ENCODE results near the gene ROR1.

ROR1 gene

GRCh38 chr1:64117492-64117891, 343.7 kb downstream of the ROR1 start:
- no peak for TF ChIP-seq CTCF (conservative IDR thresholded peaks at IDR 0.05; ENCODE audit: low read depth, low read length)
- DNase-seq (ENCODE audit: low read depth), result no peak
- no peak overlapping the region for H3K4me3 ChIP-seq (ENCODE audit: low read length)

GRCh38 chr1:64121766-64122385, 348.1 kb downstream of the ROR1 start:
- no peak for DNase-seq (ENCODE audit: low read depth)
- TF ChIP-seq CTCF (conservative IDR thresholded peaks at IDR 0.05; ENCODE audit: low read depth, low read length), result no peak
- H3K4me3 ChIP-seq (ENCODE audit: low read length), result no peak overlapping the region

GRCh38 chr1:64122588-64122987, 348.8 kb downstream of the ROR1 start:
- no peak overlapping the region for H3K4me3 ChIP-seq (ENCODE audit: low read length)
- DNase-seq (ENCODE audit: low read depth), result no peak
- TF ChIP-seq CTCF (conservative IDR thresholded peaks at IDR 0.05; ENCODE audit: low read depth, low read length), result no peak

- H3K4me3 ChIP-seq (ENCODE audit: low read length), result no peak overlapping the region
- TF ChIP-seq CTCF (conservative IDR thresholded peaks at IDR 0.05; ENCODE audit: low read depth, low read length), result no peak
- DNase-seq (ENCODE audit: low read depth), result no peak
Observed at GRCh38 chr1:64124704-64125440, 351.1 kb downstream of the ROR1 start.

- TF ChIP-seq CTCF (conservative IDR thresholded peaks at IDR 0.05; ENCODE audit: low read depth, low read length), result no peak
- no peak overlapping the region for H3K4me3 ChIP-seq (ENCODE audit: low read length)
- no peak for DNase-seq (ENCODE audit: low read depth)
Observed at GRCh38 chr1:64126581-64126980, 352.8 kb downstream of the ROR1 start.

GRCh38 chr1:64127297-64127696, 353.5 kb downstream of the ROR1 start:
- H3K4me3 ChIP-seq (ENCODE audit: low read length), result no peak overlapping the region
- no peak for DNase-seq (ENCODE audit: low read depth)
- TF ChIP-seq CTCF (conservative IDR thresholded peaks at IDR 0.05; ENCODE audit: low read depth, low read length), result no peak

- DNase-seq (ENCODE audit: low read depth), result no peak
- H3K4me3 ChIP-seq (ENCODE audit: low read length), result no peak overlapping the region
- TF ChIP-seq CTCF (conservative IDR thresholded peaks at IDR 0.05; ENCODE audit: low read depth, low read length), result no peak
Observed at GRCh38 chr1:64129701-64130100, 355.9 kb downstream of the ROR1 start.
